ENCODE results near the gene CCNH.

Gene CCNH

DNA sequence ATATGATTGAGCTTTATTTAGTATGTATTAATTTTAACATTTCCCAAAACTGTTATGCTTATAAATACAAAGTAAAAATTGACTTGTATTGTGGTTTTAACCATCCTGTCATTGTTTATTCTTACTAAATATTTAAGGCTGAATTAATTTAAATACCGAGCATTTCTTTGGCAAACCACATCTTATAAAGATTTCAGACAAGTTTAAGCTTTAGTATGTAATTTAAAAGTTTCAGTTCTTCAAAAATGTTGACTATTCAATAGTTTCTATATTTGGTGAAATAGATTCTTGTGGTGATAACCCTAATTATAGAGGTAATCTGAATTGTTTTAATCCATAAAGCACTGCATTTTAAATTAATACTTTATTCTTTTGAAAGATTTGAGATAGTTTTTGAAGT, 65.5 kb downstream of the CCNH start:
- DNase-seq (ENCODE audit: low read depth in 1 of 2, low spot score in 1 of 2) = no peak
- H3K4me3 ChIP-seq (replicated peaks; ENCODE audit: insufficient read depth, low read length) = no peak overlapping the region
- H3K27ac ChIP-seq (replicated peaks) = no peak overlapping the region
- H3K27me3 ChIP-seq (ENCODE audit: insufficient read depth, poor library complexity, severe bottlenecking) = no peaks in the 10 kb centered on the region
- TF ChIP-seq, protein P1, sequence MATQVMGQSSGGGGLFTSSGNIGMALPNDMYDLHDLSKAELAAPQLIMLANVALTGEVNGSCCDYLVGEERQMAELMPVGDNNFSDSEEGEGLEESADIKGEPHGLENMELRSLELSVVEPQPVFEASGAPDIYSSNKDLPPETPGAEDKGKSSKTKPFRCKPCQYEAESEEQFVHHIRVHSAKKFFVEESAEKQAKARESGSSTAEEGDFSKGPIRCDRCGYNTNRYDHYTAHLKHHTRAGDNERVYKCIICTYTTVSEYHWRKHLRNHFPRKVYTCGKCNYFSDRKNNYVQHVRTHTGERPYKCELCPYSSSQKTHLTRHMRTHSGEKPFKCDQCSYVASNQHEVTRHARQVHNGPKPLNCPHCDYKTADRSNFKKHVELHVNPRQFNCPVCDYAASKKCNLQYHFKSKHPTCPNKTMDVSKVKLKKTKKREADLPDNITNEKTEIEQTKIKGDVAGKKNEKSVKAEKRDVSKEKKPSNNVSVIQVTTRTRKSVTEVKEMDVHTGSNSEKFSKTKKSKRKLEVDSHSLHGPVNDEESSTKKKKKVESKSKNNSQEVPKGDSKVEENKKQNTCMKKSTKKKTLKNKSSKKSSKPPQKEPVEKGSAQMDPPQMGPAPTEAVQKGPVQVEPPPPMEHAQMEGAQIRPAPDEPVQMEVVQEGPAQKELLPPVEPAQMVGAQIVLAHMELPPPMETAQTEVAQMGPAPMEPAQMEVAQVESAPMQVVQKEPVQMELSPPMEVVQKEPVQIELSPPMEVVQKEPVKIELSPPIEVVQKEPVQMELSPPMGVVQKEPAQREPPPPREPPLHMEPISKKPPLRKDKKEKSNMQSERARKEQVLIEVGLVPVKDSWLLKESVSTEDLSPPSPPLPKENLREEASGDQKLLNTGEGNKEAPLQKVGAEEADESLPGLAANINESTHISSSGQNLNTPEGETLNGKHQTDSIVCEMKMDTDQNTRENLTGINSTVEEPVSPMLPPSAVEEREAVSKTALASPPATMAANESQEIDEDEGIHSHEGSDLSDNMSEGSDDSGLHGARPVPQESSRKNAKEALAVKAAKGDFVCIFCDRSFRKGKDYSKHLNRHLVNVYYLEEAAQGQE (IDR thresholded peaks at IDR 0.05; ENCODE audit: insufficient replicate concordance, low read depth) = no peak
- no peak for TF ChIP-seq POLR2AphosphoS5 (IDR thresholded peaks at IDR 0.05; ENCODE audit: low read depth)
- TF ChIP-seq SPI1 (IDR thresholded peaks at IDR 0.05; ENCODE audit: borderline replicate concordance, low read depth) = no peak
- TF ChIP-seq, protein P2, sequence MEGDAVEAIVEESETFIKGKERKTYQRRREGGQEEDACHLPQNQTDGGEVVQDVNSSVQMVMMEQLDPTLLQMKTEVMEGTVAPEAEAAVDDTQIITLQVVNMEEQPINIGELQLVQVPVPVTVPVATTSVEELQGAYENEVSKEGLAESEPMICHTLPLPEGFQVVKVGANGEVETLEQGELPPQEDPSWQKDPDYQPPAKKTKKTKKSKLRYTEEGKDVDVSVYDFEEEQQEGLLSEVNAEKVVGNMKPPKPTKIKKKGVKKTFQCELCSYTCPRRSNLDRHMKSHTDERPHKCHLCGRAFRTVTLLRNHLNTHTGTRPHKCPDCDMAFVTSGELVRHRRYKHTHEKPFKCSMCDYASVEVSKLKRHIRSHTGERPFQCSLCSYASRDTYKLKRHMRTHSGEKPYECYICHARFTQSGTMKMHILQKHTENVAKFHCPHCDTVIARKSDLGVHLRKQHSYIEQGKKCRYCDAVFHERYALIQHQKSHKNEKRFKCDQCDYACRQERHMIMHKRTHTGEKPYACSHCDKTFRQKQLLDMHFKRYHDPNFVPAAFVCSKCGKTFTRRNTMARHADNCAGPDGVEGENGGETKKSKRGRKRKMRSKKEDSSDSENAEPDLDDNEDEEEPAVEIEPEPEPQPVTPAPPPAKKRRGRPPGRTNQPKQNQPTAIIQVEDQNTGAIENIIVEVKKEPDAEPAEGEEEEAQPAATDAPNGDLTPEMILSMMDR (IDR thresholded peaks at IDR 0.05; ENCODE audit: insufficient read depth, low read length) = no peak
- TF ChIP-seq GABPA (IDR thresholded peaks at IDR 0.05; ENCODE audit: low read depth) = no peak

All from HL-60 (cell line).